ENCODE measurements around the gene RASGRF2. TPM values are rescaled to one million over a fixed set of nuclear protein-coding genes. Genes with fewer than 3 reads are reported as not detected.

The RASGRF2 gene
- polyA plus RNA-seq, 3 donors = 1.8 to 2.4 (median 2.1) TPM

GRCh38 chr5:80967500-80968181 is 7.5 kb downstream of the RASGRF2 start:
- no peak for DNase-seq (ENCODE audit: extremely low read depth in 1 of 11, low read depth in 9 of 11, low spot score in 4 of 11)

- DNase-seq (ENCODE audit: extremely low read depth in 1 of 11, low read depth in 9 of 11, low spot score in 4 of 11) = no peak
These were observed 12.9 kb downstream of the RASGRF2 start for GRCh38 chr5:80973027-80973426.

- DNase-seq (ENCODE audit: extremely low read depth in 1 of 11, low read depth in 9 of 11, low spot score in 4 of 11) = no peak
These were observed 14.9 kb downstream of the RASGRF2 start for GRCh38 chr5:80975065-80975464.

GRCh38 chr5:80976985-80977384 is 16.8 kb downstream of the RASGRF2 start:
- no peak for DNase-seq (ENCODE audit: extremely low read depth in 1 of 11, low read depth in 9 of 11, low spot score in 4 of 11)

- DNase-seq (ENCODE audit: extremely low read depth in 1 of 11, low read depth in 9 of 11, low spot score in 4 of 11) = no peak
These were observed 17.6 kb downstream of the RASGRF2 start for GRCh38 chr5:80977764-80978163.

- DNase-seq (ENCODE audit: extremely low read depth in 1 of 11, low read depth in 9 of 11, low spot score in 4 of 11) = no peak
These were observed 18.7 kb downstream of the RASGRF2 start for GRCh38 chr5:80978772-80979317.

- DNase-seq (ENCODE audit: extremely low read depth in 1 of 11, low read depth in 9 of 11, low spot score in 4 of 11) = no peak
These were observed 21.9 kb downstream of the RASGRF2 start for GRCh38 chr5:80982093-80982492.

GRCh38 chr5:80985600-80986228 is 25.6 kb downstream of the RASGRF2 start:
- no peak for DNase-seq (ENCODE audit: extremely low read depth in 1 of 11, low read depth in 9 of 11, low spot score in 4 of 11)

- no peak for DNase-seq (ENCODE audit: extremely low read depth in 1 of 11, low read depth in 9 of 11, low spot score in 4 of 11)
These were observed 26.2 kb downstream of the RASGRF2 start for GRCh38 chr5:80986382-80986781.

GRCh38 chr5:80987078-80987766 is 27.1 kb downstream of the RASGRF2 start:
- DNase-seq (ENCODE audit: extremely low read depth in 1 of 11, low read depth in 9 of 11, low spot score in 4 of 11) = no peak

- no peak for DNase-seq (ENCODE audit: extremely low read depth in 1 of 11, low read depth in 9 of 11, low spot score in 4 of 11)
These were observed 28.3 kb downstream of the RASGRF2 start for GRCh38 chr5:80988419-80988935.

- DNase-seq (ENCODE audit: extremely low read depth in 1 of 11, low read depth in 9 of 11, low spot score in 4 of 11) = no peak
These were observed 29.7 kb downstream of the RASGRF2 start for GRCh38 chr5:80989883-80990282.

GRCh38 chr5:80990527-80990926 is 30.4 kb downstream of the RASGRF2 start:
- DNase-seq (ENCODE audit: extremely low read depth in 1 of 11, low read depth in 9 of 11, low spot score in 4 of 11) = no peak

GRCh38 chr5:80990971-80991370 is 30.8 kb downstream of the RASGRF2 start:
- DNase-seq (ENCODE audit: extremely low read depth in 1 of 11, low read depth in 9 of 11, low spot score in 4 of 11) = no peak

- no peak for DNase-seq (ENCODE audit: extremely low read depth in 1 of 11, low read depth in 9 of 11, low spot score in 4 of 11)
These were observed 35.7 kb downstream of the RASGRF2 start for GRCh38 chr5:80995908-80996307.

GRCh38 chr5:80998590-80998979 is 38.4 kb downstream of the RASGRF2 start:
- no peak for DNase-seq (ENCODE audit: extremely low read depth in 1 of 11, low read depth in 9 of 11, low spot score in 4 of 11)

- no peak for DNase-seq (ENCODE audit: extremely low read depth in 1 of 11, low read depth in 9 of 11, low spot score in 4 of 11)
These were observed 43.7 kb downstream of the RASGRF2 start for GRCh38 chr5:81003811-81004386.

- DNase-seq (ENCODE audit: extremely low read depth in 1 of 11, low read depth in 9 of 11, low spot score in 4 of 11) = no peak
These were observed 45.5 kb downstream of the RASGRF2 start for GRCh38 chr5:81005708-81006107.

- DNase-seq (ENCODE audit: extremely low read depth in 1 of 11, low read depth in 9 of 11, low spot score in 4 of 11) = no peak
These were observed 46.1 kb downstream of the RASGRF2 start for GRCh38 chr5:81006231-81006630.

Data from renal cortex interstitium (tissue), 11 donors.